ENCODE data around the gene ARID1B. TPM values are rescaled to one million over a fixed set of nuclear protein-coding genes. Genes with fewer than 3 reads are reported as not detected.

The ARID1B gene
- total RNA-seq, 1 donor: 55.0 TPM

- TF ChIP-seq CTCF (IDR thresholded peaks at IDR 0.05; ENCODE audit: extremely low read depth, low read depth, low read length): no peak
- Histone ChIP-seq H3K4me1 (ENCODE audit: insufficient read depth, low read length) (peaks cover 4% of the 10 kb centered on the region), H4K20me1 (ENCODE audit: insufficient read depth, low read length) (peaks cover 14% of the 10 kb centered on the region), H3K4me2 (ENCODE audit: insufficient read depth, low read length) (no peak overlapping the region), H3K27me3 (ENCODE audit: insufficient read depth, low read length) (no peaks in the 10 kb centered on the region), H3K9me3 (ENCODE audit: low read depth, low read length) (no peaks in the 10 kb centered on the region), H3K79me2 (ENCODE audit: insufficient read depth, low read length) (peaks cover 54% of the 10 kb centered on the region), H3K27ac (ENCODE audit: low read depth, low read length) (no peak overlapping the region), H2AFZ (ENCODE audit: low read length) (no peak overlapping the region), H3K4me3 (ENCODE audit: insufficient read depth, low read length) (no peak overlapping the region), H3K36me3 (ENCODE audit: insufficient read depth, low read length) (no peaks in the 10 kb centered on the region)
- no peak for DNase-seq (ENCODE audit: insufficient read length, low spot score, missing footprints)
Measured at GRCh38 chr6:156918647-156919046, 141.5 kb downstream of the ARID1B start.

GRCh38 chr6:156919370-156919769 lies 142.2 kb downstream of the ARID1B start:
- no peak overlapping the region for H3K27ac ChIP-seq (ENCODE audit: low read depth, low read length)
- H3K36me3 ChIP-seq (ENCODE audit: insufficient read depth, low read length): no peaks in the 10 kb centered on the region
- DNase-seq (ENCODE audit: insufficient read length, low spot score, missing footprints): peak; percentile 57
- H3K79me2 ChIP-seq (ENCODE audit: insufficient read depth, low read length): peaks cover 54% of the 10 kb centered on the region
- no peak for TF ChIP-seq CTCF (IDR thresholded peaks at IDR 0.05; ENCODE audit: extremely low read depth, low read depth, low read length)
- peaks cover 10% of the 10 kb centered on the region for H4K20me1 ChIP-seq (ENCODE audit: insufficient read depth, low read length)
- H3K4me1 ChIP-seq (ENCODE audit: insufficient read depth, low read length): peaks cover 4% of the 10 kb centered on the region
- H3K4me3 ChIP-seq (ENCODE audit: insufficient read depth, low read length): no peak overlapping the region
- H3K4me2 ChIP-seq (ENCODE audit: insufficient read depth, low read length): no peak overlapping the region
- H3K9me3 ChIP-seq (ENCODE audit: low read depth, low read length): no peaks in the 10 kb centered on the region
- no peak overlapping the region for H2AFZ ChIP-seq (ENCODE audit: low read length)
- no peaks in the 10 kb centered on the region for H3K27me3 ChIP-seq (ENCODE audit: insufficient read depth, low read length)

GRCh38 chr6:156919814-156920369 lies 142.7 kb downstream of the ARID1B start:
- Histone ChIP-seq H3K27ac (ENCODE audit: low read depth, low read length) (no peak overlapping the region), H3K79me2 (ENCODE audit: insufficient read depth, low read length) (peaks cover 53% of the 10 kb centered on the region)

GRCh38 chr6:156924246-156924645 lies 147.1 kb downstream of the ARID1B start:
- Histone ChIP-seq H3K9me3 (ENCODE audit: low read depth, low read length) (no peaks in the 10 kb centered on the region), H3K4me1 (ENCODE audit: insufficient read depth, low read length) (peaks cover 5% of the 10 kb centered on the region), H3K36me3 (ENCODE audit: insufficient read depth, low read length) (no peaks in the 10 kb centered on the region), H2AFZ (ENCODE audit: low read length) (no peak overlapping the region), H4K20me1 (ENCODE audit: insufficient read depth, low read length) (peaks cover 27% of the 10 kb centered on the region), H3K27me3 (ENCODE audit: insufficient read depth, low read length) (no peaks in the 10 kb centered on the region), H3K4me2 (ENCODE audit: insufficient read depth, low read length) (no peak overlapping the region), H3K4me3 (ENCODE audit: insufficient read depth, low read length) (no peak overlapping the region), H3K27ac (ENCODE audit: low read depth, low read length) (no peak overlapping the region), H3K79me2 (ENCODE audit: insufficient read depth, low read length) (peaks cover 72% of the 10 kb centered on the region)
- no peak for DNase-seq (ENCODE audit: insufficient read length, low spot score, missing footprints)
- TF ChIP-seq CTCF (IDR thresholded peaks at IDR 0.05; ENCODE audit: extremely low read depth, low read depth, low read length): no peak

More at GRCh38 chr6:156919814-156920369, 142.7 kb downstream of the ARID1B start:
- no peak overlapping the region for H2AFZ ChIP-seq (ENCODE audit: low read length)
- H3K9me3 ChIP-seq (ENCODE audit: low read depth, low read length): no peaks in the 10 kb centered on the region
- H3K27me3 ChIP-seq (ENCODE audit: insufficient read depth, low read length): no peaks in the 10 kb centered on the region
- peaks cover 10% of the 10 kb centered on the region for H4K20me1 ChIP-seq (ENCODE audit: insufficient read depth, low read length)
- no peak overlapping the region for H3K4me3 ChIP-seq (ENCODE audit: insufficient read depth, low read length)
- peaks cover 4% of the 10 kb centered on the region for H3K4me1 ChIP-seq (ENCODE audit: insufficient read depth, low read length)
- no peak overlapping the region for H3K4me2 ChIP-seq (ENCODE audit: insufficient read depth, low read length)
- TF ChIP-seq CTCF (IDR thresholded peaks at IDR 0.05; ENCODE audit: extremely low read depth, low read depth, low read length): no peak
- no peak for DNase-seq (ENCODE audit: insufficient read length, low spot score, missing footprints)
- H3K36me3 ChIP-seq (ENCODE audit: insufficient read depth, low read length): no peaks in the 10 kb centered on the region
